KOPT-K1 (cell line): ENCODE results near the gene FRMPD4.

Source experiments
- H3K27ac ChIP-seq: fragments of 200-600 bp; sonication (generic); 2 replicates; pipeline ENCODE4 v1.5.1; 2016; ENCODE audit warnings: antibody characterized with exemption, mild to moderate bottlenecking, low read depth, low read length; ENCODE audit not compliant: poor library complexity, severe bottlenecking
- H3K36me3 ChIP-seq: fragments of 200-600 bp; sonication (generic); 2 replicates; pipeline ENCODE4 v1.5.1; 2017; ENCODE audit warnings: antibody characterized with exemption, mild to moderate bottlenecking, low read length, moderate library complexity; ENCODE audit not compliant: insufficient read depth
- H3K9me3 ChIP-seq: fragments of 200-600 bp; sonication (generic); 2 replicates; pipeline ENCODE4 v1.5.1; 2017; ENCODE audit warnings: antibody characterized with exemption, low read length, mild to moderate bottlenecking; ENCODE audit not compliant: insufficient read depth, poor library complexity, severe bottlenecking

The FRMPD4 gene

DNA sequence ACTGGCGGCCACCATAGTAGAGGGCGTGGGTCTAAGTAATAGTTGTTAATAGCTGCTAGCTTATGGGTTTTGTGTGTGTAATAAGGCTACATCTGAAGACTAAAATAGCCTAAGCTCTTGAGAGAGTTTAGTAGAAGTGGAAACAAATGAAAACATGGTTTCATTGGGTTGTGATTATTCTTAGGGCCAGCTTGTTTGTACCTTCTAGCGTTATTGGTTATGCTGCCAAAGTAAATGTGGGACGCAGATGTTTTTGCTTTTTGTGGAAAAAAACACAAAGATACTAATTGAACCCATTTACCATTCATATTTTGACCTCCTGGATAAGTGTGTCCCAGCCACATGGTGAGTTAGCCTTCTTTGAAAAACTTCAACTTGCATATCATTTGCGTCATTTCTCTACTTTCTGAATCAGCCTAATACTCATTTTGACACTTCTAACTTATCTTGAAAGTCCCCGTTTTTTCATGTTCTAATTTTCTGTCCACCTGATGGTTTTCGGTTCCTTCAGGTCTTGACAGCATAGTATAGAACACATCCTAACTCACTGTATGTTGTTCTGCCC is 305.3 kb downstream of the FRMPD4 start:
- Histone ChIP-seq H3K9me3 (no peaks in the 10 kb centered on the region), H3K27ac (no peak overlapping the region), H3K36me3 (no peaks in the 10 kb centered on the region)

DNA sequence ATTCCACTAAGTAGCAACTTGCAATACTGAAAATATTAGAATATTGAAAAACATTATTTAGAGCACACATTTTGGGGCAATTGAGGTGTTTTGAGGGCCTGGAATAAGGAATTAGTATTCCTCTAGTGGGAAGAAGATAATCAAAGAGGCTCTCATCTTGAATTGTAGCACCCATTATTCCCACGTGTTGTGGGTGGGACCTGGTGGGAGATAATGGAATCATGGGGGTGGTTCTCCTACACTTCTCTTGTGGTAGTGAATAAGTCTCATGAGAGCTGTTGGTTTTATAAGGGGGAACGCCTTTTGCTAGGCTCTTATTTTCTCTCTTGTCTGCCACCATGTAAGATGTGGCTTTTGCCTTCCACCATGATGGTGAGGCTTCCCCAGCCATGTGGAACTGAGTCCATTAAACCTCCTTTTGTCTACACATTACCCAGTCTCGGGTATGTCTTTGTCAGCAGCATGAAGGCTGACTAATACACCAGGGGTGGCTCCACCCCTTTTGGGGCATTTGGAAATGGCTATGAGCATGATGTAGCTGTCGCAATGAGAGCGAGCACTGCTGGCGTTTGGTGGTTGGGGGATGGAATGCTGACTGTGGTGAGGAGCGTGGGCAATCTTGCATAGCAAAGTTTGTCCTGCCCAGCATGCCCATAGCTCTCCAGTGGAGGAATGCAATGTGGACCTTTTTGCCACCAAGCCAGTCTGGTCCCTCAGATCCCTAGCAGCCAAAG is 308.2 kb downstream of the FRMPD4 start:
- H3K9me3 ChIP-seq, result no peaks in the 10 kb centered on the region
- no peak overlapping the region for H3K27ac ChIP-seq
- no peaks in the 10 kb centered on the region for H3K36me3 ChIP-seq

DNA sequence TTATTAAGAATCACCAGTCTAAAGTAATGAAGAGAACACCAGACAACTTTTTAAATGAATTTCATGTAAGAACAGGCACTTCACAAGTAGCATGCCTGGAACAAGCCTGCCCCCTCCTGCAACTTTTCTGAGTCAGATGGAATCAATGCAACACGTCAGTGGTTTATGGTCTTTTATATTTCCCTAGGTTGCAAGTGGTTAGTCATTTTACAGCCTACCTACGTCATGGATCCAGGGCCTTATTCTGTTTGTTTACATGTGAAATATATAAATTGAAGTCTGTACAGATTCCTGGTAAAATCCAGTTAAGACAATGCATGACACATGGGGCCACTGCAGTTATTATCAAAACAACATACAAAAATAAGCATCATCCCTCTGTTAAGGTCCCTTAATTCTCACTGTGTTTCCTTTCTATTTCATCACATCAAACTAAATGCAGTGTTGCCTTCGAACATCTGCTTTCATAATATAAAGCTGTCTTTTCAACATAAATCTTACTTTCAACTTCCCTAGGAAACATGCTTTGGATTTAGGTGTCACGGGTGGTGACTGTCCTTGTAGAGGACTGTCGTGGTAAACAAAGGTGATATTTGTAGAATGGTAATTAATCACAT is 309.3 kb downstream of the FRMPD4 start:
- Histone ChIP-seq H3K36me3 (no peaks in the 10 kb centered on the region), H3K27ac (no peak overlapping the region), H3K9me3 (no peaks in the 10 kb centered on the region)

- Histone ChIP-seq H3K27ac (no peak overlapping the region), H3K36me3 (no peaks in the 10 kb centered on the region), H3K9me3 (no peaks in the 10 kb centered on the region)
Measured at GRCh38 chrX:12452268-12452667, 314.0 kb downstream of the FRMPD4 start.

GRCh38 chrX:12460929-12461328 is 322.7 kb downstream of the FRMPD4 start:
- no peaks in the 10 kb centered on the region for H3K9me3 ChIP-seq
- no peak overlapping the region for H3K27ac ChIP-seq
- H3K36me3 ChIP-seq, result no peaks in the 10 kb centered on the region

GRCh38 chrX:12463052-12463451 is 324.8 kb downstream of the FRMPD4 start:
- no peak overlapping the region for H3K27ac ChIP-seq
- no peaks in the 10 kb centered on the region for H3K36me3 ChIP-seq
- H3K9me3 ChIP-seq, result no peaks in the 10 kb centered on the region

DNA sequence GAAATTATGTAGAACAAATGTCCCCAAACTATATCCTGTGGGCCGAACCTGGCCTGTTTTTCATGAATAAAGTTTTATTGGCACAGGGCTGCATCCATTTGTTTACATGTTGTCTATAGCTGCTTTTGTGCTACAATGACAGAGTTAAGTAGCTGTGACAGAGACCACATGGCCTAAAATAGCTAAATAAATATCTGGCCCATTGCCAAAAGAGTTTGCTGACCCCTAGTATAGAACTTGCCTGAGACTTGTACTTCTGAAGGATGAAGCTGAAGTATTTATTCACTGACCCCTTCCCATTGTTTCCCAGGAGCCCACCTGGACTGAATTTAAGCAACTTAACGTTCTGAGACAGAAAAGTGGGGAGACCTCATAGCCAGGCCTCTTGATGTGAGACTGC is 325.6 kb downstream of the FRMPD4 start:
- Histone ChIP-seq H3K36me3 (no peaks in the 10 kb centered on the region), H3K27ac (no peak overlapping the region), H3K9me3 (no peaks in the 10 kb centered on the region)

- Histone ChIP-seq H3K36me3 (no peaks in the 10 kb centered on the region), H3K27ac (no peak overlapping the region), H3K9me3 (no peaks in the 10 kb centered on the region)
Measured at GRCh38 chrX:12467321-12467720, 329.0 kb downstream of the FRMPD4 start.

- no peaks in the 10 kb centered on the region for H3K9me3 ChIP-seq
Measured at GRCh38 chrX:12469296-12469695, 331.0 kb downstream of the FRMPD4 start.

GRCh38 chrX:12471061-12471460 is 332.8 kb downstream of the FRMPD4 start:
- H3K36me3 ChIP-seq, result no peaks in the 10 kb centered on the region
- H3K27ac ChIP-seq, result no peak overlapping the region
- H3K9me3 ChIP-seq, result no peaks in the 10 kb centered on the region

More at GRCh38 chrX:12469296-12469695, 331.0 kb downstream of the FRMPD4 start:
- H3K36me3 ChIP-seq, result no peaks in the 10 kb centered on the region
- H3K27ac ChIP-seq, result no peak overlapping the region

DNA sequence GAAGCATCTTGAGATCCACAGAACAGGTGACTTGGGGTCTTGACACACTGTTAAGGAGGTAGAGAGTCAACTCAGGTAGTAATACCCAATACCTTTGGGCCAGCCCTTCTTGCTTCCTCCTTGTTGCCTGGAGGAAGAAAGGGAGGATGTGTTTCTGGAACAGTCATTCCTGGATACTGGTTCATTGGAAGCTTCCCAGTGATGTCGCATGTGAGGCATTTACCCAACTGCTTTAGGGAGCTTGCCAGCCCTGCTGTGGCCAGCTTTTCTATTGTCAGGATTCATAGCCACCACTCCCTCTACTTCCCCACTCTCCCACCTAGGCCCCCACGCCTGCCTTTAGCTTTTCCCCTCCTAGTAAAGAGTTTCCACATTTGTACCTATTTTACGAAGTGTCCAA is 342.7 kb downstream of the FRMPD4 start:
- Histone ChIP-seq H3K9me3 (no peaks in the 10 kb centered on the region), H3K27ac (no peak overlapping the region), H3K36me3 (no peaks in the 10 kb centered on the region)

DNA sequence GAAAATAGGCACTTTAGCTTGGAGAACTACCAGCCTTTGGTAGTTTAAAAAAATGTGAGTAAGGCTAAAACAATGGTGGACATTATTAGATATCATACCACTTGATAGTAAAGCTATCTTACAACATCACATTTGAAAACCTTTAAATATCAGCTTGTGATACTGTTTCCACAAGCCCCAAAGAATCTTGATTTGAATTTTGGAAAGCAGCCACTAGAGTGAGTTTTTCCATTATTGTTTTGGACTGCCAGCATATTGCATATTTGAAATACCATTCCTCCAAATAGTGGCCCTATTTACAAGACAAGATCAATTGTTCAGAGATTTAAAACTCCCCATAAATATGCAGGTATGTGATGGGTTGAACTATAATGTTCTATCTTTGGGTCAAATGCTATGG is 349.9 kb downstream of the FRMPD4 start:
- Histone ChIP-seq H3K27ac (no peak overlapping the region), H3K9me3 (no peaks in the 10 kb centered on the region), H3K36me3 (no peaks in the 10 kb centered on the region)

DNA sequence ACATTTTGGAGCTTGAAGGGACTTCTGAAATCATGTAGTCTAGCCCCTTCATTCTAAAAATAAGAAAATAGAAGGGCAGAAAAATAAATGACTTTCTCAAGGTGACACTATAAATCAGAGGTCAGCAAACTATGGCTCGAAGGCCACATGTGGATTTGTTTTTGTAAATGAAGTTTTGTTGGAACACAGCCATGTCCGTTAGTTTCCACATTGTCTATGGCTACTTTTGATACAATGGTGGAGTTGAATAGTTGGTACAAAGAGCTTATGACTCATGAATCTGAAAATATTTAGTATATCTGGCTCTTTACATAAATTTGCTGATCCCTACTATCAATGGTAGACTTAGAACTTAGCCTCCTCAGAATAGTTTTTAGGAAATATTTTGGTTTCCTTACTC is 350.5 kb downstream of the FRMPD4 start:
- no peaks in the 10 kb centered on the region for H3K36me3 ChIP-seq
- no peak overlapping the region for H3K27ac ChIP-seq
- no peaks in the 10 kb centered on the region for H3K9me3 ChIP-seq

DNA sequence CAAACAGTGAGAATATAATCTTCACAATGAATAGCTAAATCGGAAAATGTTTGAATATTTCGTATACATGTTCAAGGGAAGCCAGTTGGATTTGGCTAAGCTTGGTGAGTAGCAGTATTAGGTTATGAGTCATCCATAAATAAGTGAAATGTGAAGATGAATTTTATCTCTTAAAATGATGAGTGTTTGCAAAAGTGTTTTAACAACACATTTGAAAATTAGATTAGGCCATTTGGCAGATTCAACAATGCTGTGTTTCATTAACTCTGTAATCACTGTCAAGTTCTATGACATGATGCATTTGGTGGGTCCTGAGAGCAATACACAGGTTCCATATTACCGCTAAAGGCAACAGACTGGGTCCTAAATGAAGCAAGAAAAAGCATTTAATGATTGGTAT is 351.1 kb downstream of the FRMPD4 start:
- no peaks in the 10 kb centered on the region for H3K9me3 ChIP-seq
- H3K27ac ChIP-seq, result no peak overlapping the region
- H3K36me3 ChIP-seq, result no peaks in the 10 kb centered on the region

DNA sequence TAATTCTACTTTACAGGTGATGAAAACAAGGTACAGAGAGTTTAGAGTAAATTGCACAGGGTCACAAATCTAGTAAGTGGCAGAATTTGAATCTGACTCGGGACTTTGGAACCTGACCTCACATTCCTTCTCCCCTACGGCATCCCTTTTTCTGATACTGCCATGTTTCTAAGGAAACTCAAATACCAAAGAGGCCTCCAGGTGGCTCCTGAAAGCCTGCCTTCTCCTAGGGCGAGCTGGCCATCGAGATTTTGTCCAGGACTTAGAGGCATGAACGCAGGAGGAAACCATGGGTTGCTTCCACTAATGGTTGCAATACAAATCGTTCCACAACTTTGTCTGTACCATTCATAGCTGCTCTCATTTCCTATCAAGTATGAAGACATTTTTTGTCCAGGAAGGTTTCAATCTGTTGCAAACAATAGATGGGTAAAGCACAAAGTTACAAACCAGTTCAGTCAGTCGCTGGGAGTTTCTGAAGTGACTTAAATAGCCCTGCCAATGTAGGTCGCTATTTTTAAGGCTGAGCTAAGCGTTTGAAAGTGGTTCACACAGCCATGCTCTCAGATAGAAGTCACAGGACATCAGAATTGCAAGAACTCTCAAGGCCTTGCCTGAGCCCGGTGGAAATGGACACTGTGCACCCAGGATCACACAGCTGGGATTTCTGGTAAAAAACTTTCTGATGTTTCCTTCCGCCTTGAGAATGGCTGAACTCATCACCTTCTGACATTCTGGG is 356.3 kb downstream of the FRMPD4 start:
- H3K9me3 ChIP-seq, result no peaks in the 10 kb centered on the region
- H3K36me3 ChIP-seq, result no peaks in the 10 kb centered on the region
- H3K27ac ChIP-seq, result no peak overlapping the region
